OCI-LY3 (cell line): ENCODE measurements around the gene ACADVL.

Experiments used
- H2AFZ ChIP-seq: fragments of 200-600, 300-600 bp; shearing (Covaris generic); 2 replicates; pipeline ENCODE4 v1.6.0; 2014; ENCODE audit warnings: antibody characterized with exemption, low read depth, low read length
- H3K27ac ChIP-seq: fragments of 200-600, 300-600 bp; sonication (generic); 2 replicates; pipeline ENCODE4 v1.5.1; 2014; ENCODE audit warnings: mild to moderate bottlenecking, low read length, moderate library complexity, mixed read lengths
- H3K27me3 ChIP-seq: fragments of 200-600, 300-600 bp; sonication (generic); 2 replicates; pipeline ENCODE4 v1.6.1; 2014; ENCODE audit warnings: low read depth, low read length, mixed read lengths
- H3K36me3 ChIP-seq: fragments of 200-600, 300-600 bp; sonication (generic); replicated peaks from 2 replicates; pipeline ENCODE3; 2014; ENCODE audit warnings: low read depth, low read length, mixed read lengths
- H3K4me1 ChIP-seq: fragments of 300-600, 200-600 bp; sonication (generic); 2 replicates; pipeline ENCODE4 v1.6.1; 2014; ENCODE audit warnings: low read length, mixed read lengths
- H3K4me2 ChIP-seq: fragments of 200-600, 300-600 bp; sonication (generic); 2 replicates; pipeline ENCODE4 v1.6.1; 2014; ENCODE audit warnings: low read length, mixed read lengths
- H3K4me3 ChIP-seq: fragments of 300-600, 200-600 bp; sonication (generic); 2 replicates; pipeline ENCODE4 v1.5.1; 2014; ENCODE audit warnings: antibody characterized with exemption, mild to moderate bottlenecking, low read length, moderate library complexity
- H3K79me2 ChIP-seq: fragments of 300-600, 200-600 bp; shearing (Covaris generic); 2 replicates; pipeline ENCODE4 v1.6.1; 2014; ENCODE audit warnings: mild to moderate bottlenecking, low read length, mixed read lengths
- H3K9ac ChIP-seq: fragments of 300-600, 200-600 bp; shearing (Covaris generic); 2 replicates; pipeline ENCODE4 v1.6.0; 2014; ENCODE audit warnings: mild to moderate bottlenecking, low read length, moderate library complexity
- H3K9me3 ChIP-seq: fragments of 200-600, 300-600 bp; shearing (Covaris generic); 2 replicates; pipeline ENCODE4 v1.6.1; 2014; ENCODE audit warnings: low read length, mixed read lengths; ENCODE audit not compliant: insufficient read depth
- H4K20me1 ChIP-seq: fragments of 200-600, 300-600 bp; sonication (generic); 2 replicates; pipeline ENCODE4 v1.6.1; 2016; ENCODE audit warnings: low read length, mixed read lengths; ENCODE audit not compliant: insufficient read depth
- CTCF ChIP-seq: fragments of 200-600, 300-600 bp; sonication (generic); IDR thresholded peaks from 2 replicates; pipeline ENCODE4 v1.5.1; 2014; ENCODE audit warnings: antibody characterized with exemption, low read length, low read depth
- EZH2phosphoT487 ChIP-seq: fragments of 200-600 bp; shearing (Covaris generic); IDR thresholded peaks from 2 replicates; pipeline ENCODE4 v1.6.1; 2018; ENCODE audit warnings: antibody characterized with exemption, mixed run types, low read depth

ACADVL gene

GRCh38 chr17:7204828-7205461 is 14.8 kb upstream of the ACADVL start:
- peak overlapping the region; percentile 76 for H3K4me3 ChIP-seq

GRCh38 chr17:7205561-7205960 is 14.2 kb upstream of the ACADVL start:
- peak overlapping the region; percentile 83; the same call in 1 of the 2 replicates for H2AFZ ChIP-seq
- TF ChIP-seq EZH2phosphoT487 (no peak), CTCF (no peak)
- H3K4me2 ChIP-seq, result peak overlapping the region; percentile 90
- peak overlapping the region; percentile 76 for H3K4me3 ChIP-seq
- H3K27ac ChIP-seq, result no peak overlapping the region
- H4K20me1 ChIP-seq, result no peaks in the 10 kb centered on the region
- no peaks in the 10 kb centered on the region for H3K36me3 ChIP-seq
- peaks cover 10% of the 10 kb centered on the region for H3K4me1 ChIP-seq
- H3K27me3 ChIP-seq, result no peaks in the 10 kb centered on the region
- H3K79me2 ChIP-seq, result no peaks in the 10 kb centered on the region
- no peaks in the 10 kb centered on the region for H3K9me3 ChIP-seq
- H3K9ac ChIP-seq, result peak overlapping the region; percentile 38

More at GRCh38 chr17:7204828-7205461, 14.8 kb upstream of the ACADVL start:
- H2AFZ ChIP-seq, result peak overlapping the region; percentile 83
- peak overlapping the region; percentile 41 for H3K9ac ChIP-seq
- H3K27me3 ChIP-seq, result no peaks in the 10 kb centered on the region
- TF ChIP-seq CTCF (no peak), EZH2phosphoT487 (no peak)
- no peaks in the 10 kb centered on the region for H4K20me1 ChIP-seq
- H3K4me1 ChIP-seq, result peaks cover 10% of the 10 kb centered on the region
- no peaks in the 10 kb centered on the region for H3K9me3 ChIP-seq
- no peaks in the 10 kb centered on the region for H3K36me3 ChIP-seq
- peak overlapping the region; percentile 90 for H3K4me2 ChIP-seq
- H3K79me2 ChIP-seq, result no peaks in the 10 kb centered on the region
- peak overlapping the region; percentile 35 for H3K27ac ChIP-seq

DNA sequence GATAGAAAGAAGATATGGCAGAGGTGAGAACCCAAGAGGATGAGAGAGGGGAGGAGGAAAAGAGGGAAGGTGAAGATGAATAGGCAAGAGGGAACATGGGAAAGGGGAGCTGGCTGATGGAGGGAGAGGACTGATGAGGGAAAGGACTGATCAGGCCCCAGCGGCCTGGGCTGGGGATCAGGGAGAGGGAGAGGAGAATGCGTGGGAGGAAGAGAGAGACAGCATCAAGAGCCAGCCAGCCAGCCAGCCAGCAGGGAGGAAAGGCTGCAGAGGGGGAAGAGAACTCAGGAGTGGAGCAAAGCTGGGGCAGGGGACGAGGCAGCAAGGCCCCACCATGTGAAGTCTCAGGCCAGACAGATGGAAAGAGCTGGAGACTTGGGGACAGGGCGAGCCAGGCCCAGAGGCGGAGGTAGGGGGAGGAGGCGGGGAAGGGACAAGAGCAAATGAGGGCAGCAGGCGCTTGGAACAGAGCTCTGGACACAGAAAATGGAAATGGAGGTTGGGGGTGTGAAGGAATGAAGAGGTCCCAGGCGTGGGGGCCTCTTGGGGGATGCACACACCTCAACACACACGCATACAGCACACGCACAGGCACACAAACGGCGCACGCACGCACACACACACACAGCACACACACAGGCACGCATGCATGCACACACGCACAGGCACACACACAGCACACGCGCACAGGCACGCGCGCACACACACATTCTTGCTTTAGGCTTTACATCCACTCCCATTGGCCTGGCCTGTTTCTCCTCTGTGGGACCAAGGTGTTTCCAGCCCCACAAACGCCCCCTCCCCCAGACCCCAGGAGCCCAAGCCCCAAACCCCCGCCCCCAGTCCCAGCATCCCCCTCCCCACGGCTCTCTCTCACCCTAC is 12.4 kb upstream of the ACADVL start:
- H3K27me3 ChIP-seq, result no peaks in the 10 kb centered on the region
- no peaks in the 10 kb centered on the region for H3K9me3 ChIP-seq
- no peak overlapping the region for H3K9ac ChIP-seq
- no peak overlapping the region for H3K4me3 ChIP-seq
- H3K79me2 ChIP-seq, result no peaks in the 10 kb centered on the region
- no peaks in the 10 kb centered on the region for H4K20me1 ChIP-seq
- H2AFZ ChIP-seq, result no peak overlapping the region
- H3K4me1 ChIP-seq, result peaks cover 10% of the 10 kb centered on the region
- H3K36me3 ChIP-seq, result no peaks in the 10 kb centered on the region
- no peak overlapping the region for H3K27ac ChIP-seq
- no peak overlapping the region for H3K4me2 ChIP-seq
- TF ChIP-seq EZH2phosphoT487 (no peak), CTCF (no peak)

- H3K9me3 ChIP-seq, result no peaks in the 10 kb centered on the region
- no peak overlapping the region for H3K9ac ChIP-seq
- no peaks in the 10 kb centered on the region for H3K36me3 ChIP-seq
- H3K79me2 ChIP-seq, result no peaks in the 10 kb centered on the region
- no peak overlapping the region for H3K27ac ChIP-seq
- H3K4me1 ChIP-seq, result peaks cover 10% of the 10 kb centered on the region
- no peaks in the 10 kb centered on the region for H3K27me3 ChIP-seq
- no peak overlapping the region for H3K4me2 ChIP-seq
- no peak overlapping the region for H2AFZ ChIP-seq
- no peak overlapping the region for H3K4me3 ChIP-seq
- TF ChIP-seq CTCF (no peak), EZH2phosphoT487 (no peak)
- no peaks in the 10 kb centered on the region for H4K20me1 ChIP-seq
These were observed 11.6 kb upstream of the ACADVL start for GRCh38 chr17:7208027-7208571.
